Limb (tissue), 2 donors: ENCODE results near the gene SUMO4.

Source experiments
- DNase-seq, 2 donors: peaks; one replicate each; pipeline ENCODE4 v3.0.0-alpha.2; 2016; ENCODE audit errors: extremely low spot score in 2 of 2

SUMO4 gene

GRCh38 chr6:149389509-149390297 is 10.4 kb upstream of the SUMO4 start:
- no peak for DNase-seq

GRCh38 chr6:149392093-149392492 is 8.0 kb upstream of the SUMO4 start:
- DNase-seq = no peak

- no peak for DNase-seq
These were observed 7.5 kb upstream of the SUMO4 start for GRCh38 chr6:149392535-149392934.

GRCh38 chr6:149393002-149393679 is 6.9 kb upstream of the SUMO4 start:
- no peak for DNase-seq

- no peak for DNase-seq
These were observed 4.9 kb upstream of the SUMO4 start for GRCh38 chr6:149395185-149395584.

GRCh38 chr6:149397384-149397783 is 2.7 kb upstream of the SUMO4 start:
- no peak for DNase-seq

GRCh38 chr6:149403534-149403933 is 3.5 kb downstream of the SUMO4 start:
- no peak for DNase-seq

GRCh38 chr6:149405823-149406765 is 6.0 kb downstream of the SUMO4 start:
- DNase-seq = no peak

- no peak for DNase-seq
These were observed 9.6 kb downstream of the SUMO4 start for GRCh38 chr6:149409617-149410016.

GRCh38 chr6:149410557-149410956 is 10.5 kb downstream of the SUMO4 start:
- DNase-seq = no peak

- DNase-seq = no peak
These were observed 13.9 kb downstream of the SUMO4 start for GRCh38 chr6:149414009-149414408.

GRCh38 chr6:149414821-149415220 is 14.8 kb downstream of the SUMO4 start:
- DNase-seq = no peak

GRCh38 chr6:149419696-149420404 is 19.8 kb downstream of the SUMO4 start:
- DNase-seq = no peak

GRCh38 chr6:149421132-149421531 is 21.1 kb downstream of the SUMO4 start:
- no peak for DNase-seq

GRCh38 chr6:149422581-149422980 is 22.5 kb downstream of the SUMO4 start:
- no peak for DNase-seq

GRCh38 chr6:149423964-149424440 is 23.9 kb downstream of the SUMO4 start:
- DNase-seq = no peak

DNA sequence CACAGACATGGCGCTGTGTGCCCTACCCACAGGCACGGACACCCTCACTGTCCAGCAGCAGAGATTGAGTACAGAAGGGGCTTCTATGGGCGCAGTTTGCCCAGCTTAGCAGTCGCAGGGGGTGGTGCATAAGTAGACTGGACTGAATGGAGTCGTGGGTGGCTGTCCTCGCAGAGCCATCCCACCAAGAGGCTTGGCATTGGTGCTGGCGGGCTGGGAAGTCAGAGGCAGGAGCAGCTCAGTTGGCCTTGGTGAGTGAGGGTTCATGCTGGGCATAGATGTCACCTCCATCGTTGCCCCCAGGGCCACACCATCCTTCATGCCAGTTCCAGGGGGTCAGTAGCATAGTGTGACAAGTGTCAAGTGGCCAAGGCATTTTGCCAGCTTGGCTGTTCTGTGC is 25.2 kb downstream of the SUMO4 start:
- DNase-seq = no peak

DNA sequence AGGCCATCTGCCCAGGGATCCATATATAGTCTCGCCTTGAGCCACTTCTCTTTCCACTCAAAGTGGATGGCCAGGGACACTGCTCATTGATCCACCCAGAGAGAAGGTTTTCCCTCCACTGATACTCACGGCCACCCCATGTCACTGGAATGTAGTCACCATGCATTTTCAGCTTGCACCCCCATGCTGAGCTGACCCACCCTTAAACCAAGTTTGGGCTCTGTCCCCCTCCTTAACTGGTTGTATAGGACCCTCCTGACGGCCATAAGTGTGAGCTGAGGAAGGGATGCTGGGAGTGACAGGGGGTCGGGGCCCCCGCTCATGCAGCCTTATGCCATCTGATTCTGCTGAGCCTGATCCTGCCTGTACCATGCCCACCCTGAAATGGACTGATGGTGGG is 25.7 kb downstream of the SUMO4 start:
- no peak for DNase-seq

GRCh38 chr6:149428606-149429005 is 28.5 kb downstream of the SUMO4 start:
- DNase-seq = no peak

DNA sequence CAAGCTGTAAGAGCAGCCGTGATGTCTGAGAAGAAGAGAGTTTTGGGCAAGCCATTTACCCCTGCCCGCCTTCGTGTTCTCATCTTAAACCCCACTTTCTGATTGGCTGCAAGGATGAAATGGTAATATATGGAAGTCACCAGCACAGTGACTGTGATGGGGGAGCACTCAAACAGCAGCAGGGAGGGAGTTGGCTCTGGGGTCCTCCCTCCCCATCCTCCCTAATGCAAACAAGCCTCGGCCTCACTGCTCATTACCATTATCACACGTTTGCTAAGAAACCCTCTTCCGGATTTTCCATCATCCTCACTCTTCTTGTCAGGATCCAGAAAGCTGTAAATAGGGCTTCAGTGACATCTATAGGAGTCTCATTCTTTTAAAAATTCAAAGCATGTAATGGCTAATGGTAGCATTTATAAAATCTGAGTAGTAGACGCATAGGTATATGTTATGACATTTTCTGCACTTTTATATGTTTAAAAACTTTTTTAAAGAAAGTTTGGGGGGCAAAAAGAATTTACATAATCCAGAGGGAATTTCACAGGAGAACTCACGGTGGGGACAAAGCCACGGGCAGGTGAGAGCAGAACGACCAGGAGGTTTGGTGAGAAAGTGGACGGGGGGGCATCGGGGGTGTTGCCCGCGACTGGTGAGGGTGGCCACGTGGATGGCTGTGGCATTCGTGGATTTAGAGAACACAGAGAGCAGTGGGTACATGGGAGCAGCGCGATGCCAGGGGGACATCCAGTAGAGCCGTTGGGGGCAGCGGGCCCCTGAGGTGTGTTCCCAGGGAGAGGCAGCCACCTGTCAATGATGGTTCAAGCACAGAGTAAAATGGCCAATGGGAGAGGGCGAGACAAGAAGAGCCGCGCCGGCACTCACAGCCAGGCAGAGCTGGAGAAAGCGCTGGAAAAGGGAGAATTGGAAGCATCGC is 29.6 kb downstream of the SUMO4 start:
- DNase-seq = no peak
